KMS-11 (cell line): ENCODE measurements around the gene EXOC3L4.

Experiments used
- H2AFZ ChIP-seq: fragments of 200-600 bp; sonication (generic); 2 replicates; pipeline ENCODE4 v1.6.1; 2016; ENCODE audit warnings: antibody characterized with exemption, mixed run types, low read depth
- H3K27ac ChIP-seq: fragments of 200-600 bp; sonication (generic); 2 replicates; pipeline ENCODE4 v1.6.1; 2016; ENCODE audit warnings: mild to moderate bottlenecking, mixed run types
- H3K27me3 ChIP-seq: fragments of 200-600 bp; sonication (generic); 2 replicates; pipeline ENCODE4 v1.6.1; 2017; ENCODE audit warnings: mild to moderate bottlenecking, low read depth, mixed run types, moderate library complexity; ENCODE audit not compliant: insufficient read depth
- H3K36me3 ChIP-seq: fragments of 200-600 bp; sonication (generic); 2 replicates; pipeline ENCODE4 v1.6.1; 2017; ENCODE audit warnings: mild to moderate bottlenecking, mixed run types; ENCODE audit not compliant: insufficient read depth
- H3K4me1 ChIP-seq: fragments of 200-600 bp; sonication (generic); 2 replicates; pipeline ENCODE4 v1.6.1; 2016; ENCODE audit warnings: mild to moderate bottlenecking, low read depth, mixed run types; ENCODE audit not compliant: poor library complexity, severe bottlenecking
- H3K4me2 ChIP-seq: fragments of 200-600 bp; sonication (generic); 2 replicates; pipeline ENCODE4 v1.7.0; 2016; ENCODE audit warnings: mild to moderate bottlenecking, mixed run types
- H3K4me3 ChIP-seq: fragments of 200-600 bp; sonication (generic); IDR thresholded peaks from 2 replicates; pipeline ENCODE4 v1.6.1; 2017; ENCODE audit warnings: low read depth, low read length, mixed read lengths; ENCODE audit not compliant: insufficient read depth
- H3K79me2 ChIP-seq: fragments of 200-600 bp; sonication (generic); 2 replicates; pipeline ENCODE4 v1.6.1; 2016; ENCODE audit warnings: low read depth, mixed run types; ENCODE audit not compliant: insufficient read depth
- H3K9ac ChIP-seq: fragments of 200-600 bp; sonication (generic); 2 replicates; pipeline ENCODE4 v1.6.1; 2016; ENCODE audit warnings: mild to moderate bottlenecking, mixed run types
- H4K20me1 ChIP-seq: fragments of 200-600 bp; sonication (generic); 2 replicates; pipeline ENCODE4 v1.6.1; 2016; ENCODE audit warnings: mild to moderate bottlenecking, mixed run types; ENCODE audit not compliant: insufficient read depth
- CTCF ChIP-seq: fragments of 200-600 bp; sonication (generic); conservative IDR thresholded peaks from 2 replicates; pipeline ENCODE4 v1.6.1; 2017; ENCODE audit warnings: low read depth, mild to moderate bottlenecking, antibody characterized with exemption, low read length, moderate library complexity, mixed read lengths

EXOC3L4 gene

GRCh38 chr14:103142721-103143302 is 48.3 kb downstream of the EXOC3L4 start:
- H3K4me2 ChIP-seq = no peak overlapping the region

GRCh38 chr14:103143506-103143905 is 49.0 kb downstream of the EXOC3L4 start:
- H3K9ac ChIP-seq = no peak overlapping the region
- no peak for TF ChIP-seq CTCF
- no peak overlapping the region for H2AFZ ChIP-seq
- no peak overlapping the region for H3K27ac ChIP-seq
- H3K4me2 ChIP-seq = no peak overlapping the region
- peaks cover 19% of the 10 kb centered on the region for H3K4me1 ChIP-seq
- H3K36me3 ChIP-seq = no peaks in the 10 kb centered on the region
- H4K20me1 ChIP-seq = no peaks in the 10 kb centered on the region
- no peak overlapping the region for H3K4me3 ChIP-seq
- H3K27me3 ChIP-seq = no peaks in the 10 kb centered on the region
- H3K79me2 ChIP-seq = no peaks in the 10 kb centered on the region

More at GRCh38 chr14:103142721-103143302, 48.3 kb downstream of the EXOC3L4 start:
- no peak for TF ChIP-seq CTCF
- H3K27ac ChIP-seq = no peak overlapping the region
- H3K4me3 ChIP-seq = no peak overlapping the region
- H3K36me3 ChIP-seq = no peaks in the 10 kb centered on the region
- no peak overlapping the region for H2AFZ ChIP-seq
- no peaks in the 10 kb centered on the region for H3K79me2 ChIP-seq
- H3K4me1 ChIP-seq = peaks cover 19% of the 10 kb centered on the region
- no peaks in the 10 kb centered on the region for H4K20me1 ChIP-seq
- H3K9ac ChIP-seq = no peak overlapping the region
- H3K27me3 ChIP-seq = no peaks in the 10 kb centered on the region

- Histone ChIP-seq H3K4me2 (no peak overlapping the region), H3K79me2 (no peaks in the 10 kb centered on the region), H4K20me1 (no peaks in the 10 kb centered on the region), H3K27me3 (no peaks in the 10 kb centered on the region), H2AFZ (no peak overlapping the region), H3K4me3 (no peak overlapping the region), H3K36me3 (no peaks in the 10 kb centered on the region), H3K4me1 (peaks cover 19% of the 10 kb centered on the region), H3K27ac (no peak overlapping the region), H3K9ac (no peak overlapping the region)
- TF ChIP-seq CTCF = no peak
Observed at GRCh38 chr14:103144085-103144484, 49.6 kb downstream of the EXOC3L4 start.

- no peak for TF ChIP-seq CTCF
- H3K4me1 ChIP-seq = peaks cover 6% of the 10 kb centered on the region
- H2AFZ ChIP-seq = no peak overlapping the region
- H3K4me3 ChIP-seq = no peak overlapping the region
- H3K27me3 ChIP-seq = no peaks in the 10 kb centered on the region
- no peak overlapping the region for H3K9ac ChIP-seq
- H3K4me2 ChIP-seq = no peak overlapping the region
- H4K20me1 ChIP-seq = no peaks in the 10 kb centered on the region
- no peaks in the 10 kb centered on the region for H3K36me3 ChIP-seq
- H3K79me2 ChIP-seq = no peaks in the 10 kb centered on the region
- no peak overlapping the region for H3K27ac ChIP-seq
Observed at GRCh38 chr14:103146141-103146709, 51.7 kb downstream of the EXOC3L4 start.
